Right cardiac atrium (tissue), 5 donors: ENCODE data around the gene KBTBD12. TPM values are rescaled to one million over a fixed set of nuclear protein-coding genes. Genes with fewer than 3 reads are reported as not detected.
"Not testable (repeated sequence)": the region's sequence is repeated elsewhere in the genome, so short reads cannot be mapped to it uniquely, and the experiment has no call there.

Experiments used
- ATAC-seq, 2 donors: fragments of 200-7000 bp; cut with Tn5 transposase; one replicate each; pipeline versions ENCODE4 v1.8.0 to v1.9.1; 2020; ENCODE audit warnings: moderate library complexity in 2 of 2, mild to moderate bottlenecking in 1 of 2
- DNase-seq, 3 donors: peaks; one replicate each; pipeline ENCODE4 v3.0.0-alpha.2; 2020
- H3K27ac ChIP-seq: one replicate; pipeline ENCODE4 v1.5.1; 2013; ENCODE audit warnings: mild to moderate bottlenecking, low read length, control low read depth, moderate library complexity
- H3K27me3 ChIP-seq: one replicate; pipeline ENCODE4 v1.6.1; 2013; ENCODE audit not compliant: control insufficient read depth, insufficient read depth
- H3K4me1 ChIP-seq: one replicate; pipeline ENCODE4 v1.6.1; 2013; ENCODE audit warnings: low read length; ENCODE audit not compliant: control insufficient read depth, insufficient read depth
- H3K4me3 ChIP-seq: one replicate; pipeline ENCODE4 v1.5.1; 2013; ENCODE audit warnings: low read length, control low read depth
- H3K9me3 ChIP-seq: one replicate; pipeline ENCODE4 v1.6.1; 2013; ENCODE audit warnings: low read length; ENCODE audit not compliant: control insufficient read depth
- WGBS: extraction: QIAGEN DNeasy Blood & Tissue Kit; methylation state at CpG from one replicate; pipeline ENCODE4 v1.1.7; 2013; 5-methylcytosine and 5-hydroxymethylcytosine counted together
- intact Hi-C, 4 donors: fragments of 100-400 bp; cut with DNase I; formaldehyde crosslinking; loops; one replicate each; pipeline versions ENCODE4 v1.11.0 to v1.14.0; 2022 to 2023
- polyA plus RNA-seq: library from polyadenylated mRNA; stranded (reverse); fragments of 200-250 nt; gene quantifications from one replicate; pipeline ENCODE4 v1.2.3, GENCODE V29; 2013
- total RNA-seq, 4 donors: library from RNA; stranded (reverse); fragmentation: NEBNext Ultra II Directional; extraction: Animal tissue kit (Norgen Biotek cat#: 25700); gene quantifications; one replicate each; pipeline ENCODE4 v1.2.1, GENCODE V29; 2021
- donor health status: healthy with polysubstance abuse.
- donor health status: DM: no; HTN: yes; CAD: no.
- donor health status: DM: no; HTN: no; CAD: no.
- donor health status: DM: no; HTN: yes; CAD: no; lungs with severe emphysema.
- donor health status: DM: yes; HTN: yes; CAD: no.

KBTBD12 gene
- total and polyA plus RNA-seq, 5 donors: 3.8 to 8.1 (median 5.7) TPM

DNA sequence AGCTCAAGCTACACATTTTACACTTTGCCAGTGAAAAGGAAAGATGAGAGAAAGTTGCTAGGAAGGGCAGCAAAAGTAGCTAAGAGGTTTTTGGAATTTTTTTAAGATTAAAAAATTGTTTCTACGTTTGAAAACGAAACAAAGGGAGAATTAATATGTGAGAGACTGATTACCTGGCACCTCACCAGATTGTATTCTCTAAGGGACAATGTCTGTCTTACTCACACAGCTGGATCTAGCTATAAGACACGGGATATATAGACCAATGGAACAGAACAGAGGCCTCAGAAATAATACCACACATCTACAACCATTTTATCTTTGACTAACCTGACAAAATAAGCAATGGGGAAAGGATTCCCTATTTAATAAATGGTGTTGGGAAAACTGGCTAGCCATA, 9.5 kb upstream of the KBTBD12 start:
- H3K4me1 ChIP-seq: peaks cover 6% of the 10 kb centered on the region
- intact Hi-C loops: no loop called here
- H3K27me3 ChIP-seq: no peaks in the 10 kb centered on the region
- 49% methylated on average over 3 of the region's 3 CpGs for WGBS
- H3K9me3 ChIP-seq: no peaks in the 10 kb centered on the region
- no peak overlapping the region for H3K27ac ChIP-seq
- no peak for DNase-seq
- no peak overlapping the region for H3K4me3 ChIP-seq
- no peak for ATAC-seq

DNA sequence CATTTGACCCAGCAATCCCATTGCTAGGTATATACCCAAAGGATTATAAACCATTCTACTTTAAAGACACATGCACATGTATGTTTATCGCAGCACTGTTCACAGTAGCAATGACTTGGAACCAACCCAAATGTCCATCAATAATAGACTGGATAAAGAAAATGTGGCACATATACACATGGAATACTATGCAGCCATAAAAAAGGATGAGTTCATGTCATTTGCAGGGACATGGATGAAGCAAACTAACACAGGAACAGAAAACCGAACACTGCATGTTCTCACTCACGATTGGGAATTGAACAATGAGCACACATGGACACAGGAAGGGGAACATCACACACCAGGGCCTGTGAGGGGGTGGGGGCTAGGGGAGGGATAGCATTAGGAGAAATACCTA, 8.4 kb upstream of the KBTBD12 start:
- H3K4me3 ChIP-seq, ATAC-seq, intact Hi-C loops, H3K27ac ChIP-seq, DNase-seq, H3K27me3 ChIP-seq, H3K9me3 ChIP-seq: not testable (repeated sequence)
- WGBS: 96% methylated on average over 3 of the region's 3 CpGs
- H3K4me1 ChIP-seq: peaks cover 11% of the 10 kb centered on the region

DNA sequence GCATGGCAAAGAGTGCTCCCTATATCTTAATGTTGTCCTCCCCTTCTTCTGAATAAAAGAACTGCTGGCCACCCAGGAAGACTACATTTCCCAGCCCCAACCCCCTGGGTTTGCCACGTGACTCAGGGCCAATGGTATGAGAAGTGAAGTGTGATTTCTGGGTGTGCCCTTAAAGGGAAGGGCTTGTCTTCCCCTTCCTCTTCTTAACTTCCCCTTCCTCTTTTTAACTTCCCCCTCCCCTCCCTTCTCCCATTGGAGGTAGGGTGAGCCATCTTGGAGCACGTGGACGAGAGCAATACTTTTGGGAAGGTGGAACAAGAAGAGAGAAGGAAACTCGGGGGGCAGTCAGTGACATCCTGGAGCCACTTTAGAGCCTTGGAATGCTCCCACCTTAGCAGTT, 6.8 kb upstream of the KBTBD12 start:
- Histone ChIP-seq H3K27me3 (no peaks in the 10 kb centered on the region), H3K4me3 (no peak overlapping the region), H3K27ac (no peak overlapping the region), H3K4me1 (peaks cover 11% of the 10 kb centered on the region), H3K9me3 (no peaks in the 10 kb centered on the region)
- intact Hi-C loops: no loop called here
- no peak for DNase-seq
- WGBS: 83% methylated on average over 4 of the region's 4 CpGs
- peak; percentile 12 to 30 for ATAC-seq

DNA sequence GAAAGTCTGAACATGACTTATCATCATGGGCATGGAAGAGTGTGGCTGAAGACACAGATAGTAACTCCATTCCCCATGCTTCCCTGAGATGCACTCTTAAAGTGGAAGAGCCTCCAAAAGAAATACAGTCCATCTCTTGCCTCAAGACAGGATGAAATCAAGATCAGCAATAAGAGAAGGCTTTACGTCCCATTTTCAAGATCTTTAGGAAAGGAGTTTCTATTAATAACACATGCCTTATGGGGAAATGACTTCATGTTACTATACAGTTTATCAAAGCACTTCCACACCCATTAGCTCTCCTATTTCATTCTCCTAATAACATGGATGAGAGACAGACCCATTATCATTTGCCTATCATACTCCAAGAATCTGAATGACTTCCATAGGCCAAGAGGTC, 6.1 kb upstream of the KBTBD12 start:
- Histone ChIP-seq H3K9me3 (no peaks in the 10 kb centered on the region), H3K4me1 (peaks cover 11% of the 10 kb centered on the region), H3K27me3 (no peaks in the 10 kb centered on the region), H3K4me3 (no peak overlapping the region), H3K27ac (no peak overlapping the region)
- DNase-seq (no peak), ATAC-seq (no peak)
- intact Hi-C loops: no loop called here
- WGBS: 49% methylated on average over 1 of the region's 1 CpG

DNA sequence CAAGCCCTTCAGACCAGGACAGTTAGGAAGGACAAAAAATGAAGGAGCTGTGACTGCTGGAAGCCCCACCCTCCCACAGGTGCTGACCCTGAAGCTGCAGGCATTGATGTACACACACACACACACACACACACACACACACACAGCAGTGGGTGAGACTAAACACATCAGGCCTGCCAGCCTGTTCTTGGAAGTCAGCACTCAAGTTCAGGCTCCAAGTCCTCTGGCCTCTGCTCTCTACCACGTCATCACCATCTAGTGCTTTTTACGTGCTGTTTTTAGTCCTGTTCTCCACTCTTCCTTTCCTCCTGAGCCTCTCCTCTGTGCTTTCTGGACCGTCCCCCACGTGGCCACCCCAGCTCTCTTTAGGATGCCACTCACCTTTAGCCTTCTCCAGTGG, 5.4 kb upstream of the KBTBD12 start:
- WGBS: 40% methylated on average over 4 of the region's 4 CpGs
- intact Hi-C loops: no loop called here
- Histone ChIP-seq H3K27me3 (no peaks in the 10 kb centered on the region), H3K9me3 (no peaks in the 10 kb centered on the region), H3K4me3 (no peak overlapping the region), H3K4me1 (peaks cover 11% of the 10 kb centered on the region), H3K27ac (no peak overlapping the region)
- DNase-seq (peak in 2 of 3 donors; percentile 37 to 85), ATAC-seq (peak; percentile 32 to 77)

DNA sequence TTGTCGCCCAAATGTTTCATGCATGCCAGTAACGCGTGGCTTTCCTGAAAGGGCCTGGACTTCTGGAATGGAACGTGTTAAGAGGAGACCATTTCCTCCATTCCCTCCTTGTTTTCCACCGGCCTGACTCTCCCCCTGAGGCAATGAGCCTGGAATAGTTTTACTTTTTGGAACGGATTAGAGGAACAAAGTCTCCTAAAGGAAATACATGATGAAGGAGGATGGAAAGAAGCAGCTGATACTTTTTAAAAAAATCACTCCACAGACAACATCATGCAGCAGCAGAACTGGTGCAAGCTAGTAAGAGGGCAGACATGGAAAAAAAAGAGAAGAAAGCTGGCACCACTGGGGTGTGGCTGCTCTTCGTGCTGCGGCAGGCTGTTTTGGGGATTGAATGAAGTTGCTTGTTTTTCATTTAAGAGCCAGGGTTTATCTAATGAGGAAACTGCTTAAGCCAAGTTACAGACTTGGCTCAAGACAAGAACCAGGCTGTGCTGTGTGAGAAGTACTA, 3.6 kb upstream of the KBTBD12 start:
- WGBS: 23% methylated on average over 8 of the region's 8 CpGs
- Histone ChIP-seq H3K4me1 (peaks cover 11% of the 10 kb centered on the region), H3K9me3 (no peaks in the 10 kb centered on the region), H3K27me3 (no peaks in the 10 kb centered on the region), H3K4me3 (no peak overlapping the region), H3K27ac (peak overlapping the region; percentile 83)
- peak; percentile 74 to 78 for ATAC-seq
- DNase-seq: peak in 2 of 3 donors; percentile 70 to 72
- intact Hi-C loops: no loop called here

DNA sequence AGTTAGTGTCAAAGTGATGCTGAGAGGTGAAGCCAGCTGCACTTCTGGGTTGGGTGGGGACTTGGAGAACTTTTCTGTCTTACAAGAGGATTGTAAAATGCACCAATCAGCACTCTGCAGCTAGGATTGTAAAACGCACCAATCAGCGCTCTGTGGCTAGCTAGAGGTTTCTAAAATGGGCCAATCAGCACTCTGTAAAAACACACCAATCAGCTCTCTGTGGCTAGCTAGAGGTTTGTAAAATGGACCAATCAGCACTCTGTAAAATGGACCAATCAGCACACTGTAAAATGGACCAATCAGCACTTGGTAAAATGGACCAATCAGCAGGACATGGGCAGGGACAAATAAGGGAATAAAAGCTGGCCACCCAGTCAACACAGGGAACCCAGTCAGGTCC, 1.2 kb upstream of the KBTBD12 start:
- 96% methylated on average over 2 of the region's 2 CpGs for WGBS
- intact Hi-C loops, H3K27ac ChIP-seq, H3K27me3 ChIP-seq, DNase-seq, H3K9me3 ChIP-seq, ATAC-seq, H3K4me3 ChIP-seq: not testable (repeated sequence)
- H3K4me1 ChIP-seq: peaks cover 11% of the 10 kb centered on the region

DNA sequence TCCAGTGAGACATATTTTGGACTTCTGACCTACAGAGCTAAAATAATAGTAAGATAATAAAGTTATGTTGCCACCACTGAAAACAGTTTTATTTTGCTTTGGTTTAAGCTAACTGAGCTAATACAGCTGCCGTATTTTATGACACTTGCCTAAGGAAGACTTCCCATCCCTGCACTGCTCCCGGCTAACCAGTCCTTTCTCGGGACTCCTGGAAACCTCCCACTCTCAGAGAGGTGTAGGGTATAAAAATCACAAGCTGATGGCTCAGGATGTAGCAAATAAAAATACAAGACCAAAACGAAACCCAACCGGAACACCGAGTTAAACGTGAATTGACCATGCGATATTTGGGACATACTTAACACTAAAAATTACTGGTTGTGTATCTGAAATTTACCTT, 448 bp upstream of the KBTBD12 start:
- ATAC-seq (no peak), DNase-seq (no peak)
- Histone ChIP-seq H3K27me3 (no peaks in the 10 kb centered on the region), H3K9me3 (no peaks in the 10 kb centered on the region), H3K4me1 (peaks cover 9% of the 10 kb centered on the region), H3K4me3 (peak overlapping the region; percentile 49), H3K27ac (no peak overlapping the region)
- WGBS: 45% methylated on average over 8 of the region's 8 CpGs
- intact Hi-C loops: no loop called here

DNA sequence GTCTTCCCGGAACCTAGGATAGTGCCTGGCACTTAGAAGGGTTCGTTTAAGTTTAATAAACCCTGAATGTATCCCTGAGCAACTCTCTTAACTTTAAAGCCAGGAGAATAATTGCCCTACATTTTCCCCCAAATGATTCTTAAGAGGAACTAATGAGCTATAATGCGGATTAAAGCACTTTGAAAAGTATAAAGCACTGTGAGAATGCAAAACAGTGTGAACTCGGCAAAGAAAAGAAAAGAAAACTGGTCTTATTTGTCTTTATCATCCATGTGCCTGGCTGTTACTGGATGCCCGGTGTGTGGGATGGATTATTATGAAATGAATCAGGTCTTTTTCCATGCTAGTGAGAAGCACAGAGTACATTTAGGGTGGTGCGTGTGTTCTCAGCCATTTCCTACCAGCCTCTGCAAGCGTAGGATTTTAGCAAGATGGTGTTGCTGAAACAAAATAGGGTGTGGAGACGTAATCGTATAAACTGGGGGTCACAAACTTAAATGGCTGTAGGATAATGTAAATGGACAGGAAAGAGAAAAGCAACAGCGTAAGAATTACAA, 983 bp downstream of the KBTBD12 start:
- H3K9me3 ChIP-seq: no peaks in the 10 kb centered on the region
- ATAC-seq (no peak), DNase-seq (no peak)
- H3K27me3 ChIP-seq: no peaks in the 10 kb centered on the region
- intact Hi-C loops: no loop called here
- H3K27ac ChIP-seq: no peak overlapping the region
- WGBS: 69% methylated on average over 10 of the region's 10 CpGs
- peak overlapping the region; percentile 49 for H3K4me3 ChIP-seq
- H3K4me1 ChIP-seq: peaks cover under 1% of the 10 kb centered on the region

DNA sequence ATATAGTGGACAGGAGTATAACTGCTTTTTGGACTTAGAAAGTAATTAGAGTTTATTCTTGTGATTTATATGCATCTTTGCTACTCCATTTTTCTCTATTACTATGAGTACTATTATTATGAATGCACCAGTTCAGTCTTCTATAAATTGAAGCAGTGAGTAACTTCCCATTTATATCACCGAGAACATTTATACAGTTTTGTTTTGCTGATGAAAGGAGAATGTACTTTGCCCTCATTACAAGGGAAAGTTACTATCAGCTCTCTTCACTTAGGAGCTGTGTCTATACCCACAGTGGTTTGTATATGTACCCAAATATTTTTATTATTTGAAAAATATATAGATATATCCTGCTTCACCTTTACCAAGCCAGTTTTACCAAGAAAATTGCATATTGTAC, 5.7 kb downstream of the KBTBD12 start:
- H3K27ac ChIP-seq: no peak overlapping the region

DNA sequence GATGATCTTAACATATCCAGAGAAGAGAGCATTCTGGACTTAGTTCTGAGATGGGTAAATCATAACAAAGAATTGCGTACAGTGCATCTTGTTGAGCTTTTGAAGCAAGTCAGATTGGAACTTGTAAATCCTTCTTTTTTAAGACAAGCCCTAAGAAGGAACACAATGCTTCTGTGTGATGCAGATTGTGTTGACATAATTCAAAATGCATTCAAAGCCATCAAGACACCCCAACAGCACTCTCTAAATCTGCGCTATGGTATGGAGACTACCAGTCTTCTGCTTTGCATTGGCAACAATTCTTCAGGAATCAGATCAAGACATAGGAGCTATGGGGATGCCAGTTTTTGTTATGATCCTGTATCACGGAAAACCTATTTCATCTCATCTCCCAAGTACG, 8.6 kb downstream of the KBTBD12 start:
- DNase-seq: no peak
- WGBS: 94% methylated on average over 4 of the region's 4 CpGs
- Histone ChIP-seq H3K9me3 (no peaks in the 10 kb centered on the region), H3K4me3 (no peak overlapping the region), H3K27ac (no peak overlapping the region), H3K27me3 (no peaks in the 10 kb centered on the region), H3K4me1 (no peaks in the 10 kb centered on the region)
- ATAC-seq: no peak
- intact Hi-C loops: no loop called here

More for the DNA sequence above, 5.7 kb downstream of the KBTBD12 start:
- Histone ChIP-seq H3K9me3 (no peaks in the 10 kb centered on the region), H3K27me3 (no peaks in the 10 kb centered on the region), H3K4me3 (no peak overlapping the region), H3K4me1 (no peaks in the 10 kb centered on the region)
- no peak for DNase-seq
- intact Hi-C loops: no loop called here
- WGBS: 80% methylated on average over 1 of the region's 1 CpG
- ATAC-seq: no peak

DNA sequence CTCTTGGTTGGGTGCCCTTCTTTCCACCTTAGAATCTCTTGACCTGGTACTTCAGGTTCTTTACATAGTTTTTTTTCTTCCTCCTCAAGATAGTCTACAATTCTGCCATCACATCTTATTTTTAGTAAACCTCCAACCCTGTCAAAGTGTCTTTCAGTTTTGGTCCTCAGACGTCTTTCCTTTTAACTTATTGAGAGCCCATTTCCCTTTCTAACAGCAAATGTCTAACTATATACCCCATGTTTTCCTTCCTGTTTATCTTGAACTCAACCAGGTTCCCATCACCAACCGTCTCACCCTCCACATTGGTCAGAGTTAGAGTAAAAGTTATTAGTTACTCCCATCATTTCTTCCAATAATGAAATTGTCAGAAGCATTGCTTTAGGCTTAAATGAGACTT, 10.4 kb downstream of the KBTBD12 start:
- DNase-seq: no peak
- WGBS: 64% methylated on average over 2 of the region's 2 CpGs
- no peak for ATAC-seq
- no peak overlapping the region for H3K4me3 ChIP-seq
- H3K27me3 ChIP-seq: no peaks in the 10 kb centered on the region
- no peaks in the 10 kb centered on the region for H3K9me3 ChIP-seq
- no peaks in the 10 kb centered on the region for H3K4me1 ChIP-seq
- H3K27ac ChIP-seq: no peak overlapping the region
- intact Hi-C loops: no loop called here
